NCI-H2171 treated with DMSO at 0.1 percent for 48 hours (cell line): Measurements from ENCODE around the gene CITED4.

Source experiments
- DNase-seq: peaks from one replicate; lab custom pipeline; 2025; lab: John Stamatoyannopoulos, UW

CITED4 gene

DNA sequence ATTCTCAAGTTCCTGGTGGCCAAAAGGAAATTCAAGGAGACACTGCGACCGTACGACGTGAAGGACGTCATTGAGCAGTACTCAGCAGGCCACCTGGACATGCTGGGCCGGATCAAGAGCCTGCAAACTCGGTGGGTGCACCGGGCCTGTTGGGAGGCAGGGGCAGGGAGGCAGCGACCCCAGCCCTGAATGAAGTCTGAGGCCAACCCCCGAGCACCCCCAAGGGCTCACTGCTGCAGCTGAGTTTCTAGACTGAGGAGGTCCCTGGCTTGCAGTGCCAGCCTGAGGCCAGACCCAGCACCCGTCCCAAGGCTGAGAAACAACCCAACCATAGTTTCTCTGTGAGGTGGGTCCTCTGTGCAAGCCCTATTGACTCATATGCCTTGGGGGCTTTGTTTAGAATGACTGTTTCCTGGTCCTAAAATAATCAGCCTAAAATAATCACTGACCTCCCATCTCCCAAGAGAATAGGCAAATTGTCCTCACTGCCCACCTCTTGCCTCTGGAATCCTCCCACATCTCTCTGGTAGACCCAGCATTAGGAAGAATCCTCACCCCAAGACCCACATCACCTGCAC, 27.1 kb downstream of the CITED4 start:
- DNase-seq, result no peak

DNA sequence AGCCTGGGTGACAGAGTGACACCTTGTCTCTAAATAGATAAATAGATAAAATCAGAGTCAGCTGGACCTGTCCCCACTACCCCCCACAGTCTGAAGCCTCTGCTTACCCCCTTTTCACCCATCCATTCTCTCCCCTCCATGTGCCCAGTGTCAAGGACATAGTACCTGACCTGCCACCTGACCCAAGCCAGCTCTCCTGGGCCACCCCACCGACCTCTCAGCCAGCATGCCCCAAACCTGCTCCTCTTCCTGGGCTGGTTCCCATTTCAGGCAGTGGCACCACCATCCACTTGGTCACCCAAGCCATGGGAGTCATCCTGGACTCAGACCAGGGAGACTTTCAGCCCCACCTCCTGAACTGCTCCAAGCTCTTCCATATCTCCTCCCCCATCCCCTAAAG, 28.2 kb downstream of the CITED4 start:
- DNase-seq, result no peak

DNA sequence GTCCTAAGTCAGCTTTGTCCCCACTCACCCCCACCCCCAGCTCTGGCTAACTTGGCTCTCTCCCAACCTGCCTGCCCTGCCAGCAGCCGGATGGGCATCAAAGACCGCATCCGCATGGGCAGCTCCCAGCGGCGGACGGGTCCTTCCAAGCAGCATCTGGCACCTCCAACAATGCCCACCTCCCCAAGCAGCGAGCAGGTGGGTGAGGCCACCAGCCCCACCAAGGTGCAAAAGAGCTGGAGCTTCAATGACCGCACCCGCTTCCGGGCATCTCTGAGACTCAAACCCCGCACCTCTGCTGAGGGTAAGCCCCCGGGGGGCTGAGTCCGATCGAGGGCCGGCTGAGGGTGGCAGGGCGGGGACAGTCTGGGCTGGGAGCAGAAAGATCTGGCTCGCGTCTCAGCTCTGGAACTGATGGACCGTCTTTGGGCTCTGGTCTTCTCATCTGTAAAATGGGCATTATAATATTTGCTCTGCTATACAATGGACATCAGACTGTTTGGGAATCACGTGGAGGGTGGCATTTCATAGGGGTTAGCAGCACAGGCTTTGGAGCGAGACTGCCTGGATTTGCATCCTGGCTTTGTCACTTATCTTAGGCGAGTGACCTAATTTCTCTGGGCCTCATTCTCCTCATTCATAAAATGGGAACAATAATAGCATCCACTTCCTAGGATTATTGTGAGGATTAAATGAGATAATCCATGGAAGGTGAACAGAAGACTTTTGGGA, 31.0 kb downstream of the CITED4 start:
- DNase-seq, result no peak

DNA sequence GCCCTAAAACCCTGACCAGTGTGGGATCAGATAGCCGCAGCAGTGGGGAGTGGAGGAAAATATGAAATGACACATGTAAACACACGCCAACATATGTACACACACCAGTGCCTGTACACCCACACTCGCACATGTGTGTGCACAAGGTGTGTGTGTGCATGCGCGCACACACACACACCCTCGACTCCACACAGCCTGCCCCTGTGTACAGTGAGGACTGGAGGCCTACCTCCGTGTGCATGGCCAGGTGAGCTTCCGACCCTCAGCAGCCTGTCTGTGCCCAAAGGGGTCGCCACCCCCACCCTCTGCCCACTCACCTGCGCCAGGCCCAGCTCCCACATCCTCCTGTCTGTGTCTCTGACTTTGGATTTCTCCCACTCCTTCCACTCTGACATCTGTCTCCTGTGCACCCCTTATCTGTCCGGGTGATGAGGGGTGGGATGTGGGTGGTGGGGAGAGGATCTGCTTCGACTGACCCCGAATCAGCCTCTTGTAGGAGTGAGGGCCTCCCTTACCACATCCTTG, 31.7 kb downstream of the CITED4 start:
- DNase-seq, result no peak

DNA sequence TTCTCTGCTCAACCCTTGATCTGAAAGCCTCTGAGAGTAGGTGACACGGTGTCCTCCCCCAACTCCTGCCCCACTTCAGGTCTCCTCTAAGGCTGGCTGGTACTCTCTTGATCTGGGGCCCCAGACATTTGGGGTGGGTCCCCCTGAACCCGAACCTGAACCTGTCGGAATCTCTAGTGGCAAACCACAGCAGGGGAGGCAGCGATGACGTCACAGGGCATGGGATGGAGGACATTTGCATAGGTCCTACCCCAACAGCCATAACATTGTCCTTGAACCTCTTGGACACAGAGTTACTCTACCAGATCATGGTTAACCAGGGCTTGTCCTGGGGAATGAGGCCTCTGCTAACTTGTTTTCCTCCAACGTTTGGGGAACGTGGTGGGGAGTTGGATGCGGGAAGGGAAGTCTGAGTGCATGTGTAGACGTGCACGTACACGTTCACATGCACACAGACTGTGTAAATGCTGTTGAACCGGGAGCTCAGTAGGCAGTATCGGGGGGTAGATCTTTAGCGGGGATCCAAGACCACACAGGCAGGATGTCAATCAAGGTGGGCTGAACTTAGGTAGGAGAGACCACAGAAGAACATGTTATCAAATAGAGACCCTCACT, 32.4 kb downstream of the CITED4 start:
- DNase-seq, result no peak

DNA sequence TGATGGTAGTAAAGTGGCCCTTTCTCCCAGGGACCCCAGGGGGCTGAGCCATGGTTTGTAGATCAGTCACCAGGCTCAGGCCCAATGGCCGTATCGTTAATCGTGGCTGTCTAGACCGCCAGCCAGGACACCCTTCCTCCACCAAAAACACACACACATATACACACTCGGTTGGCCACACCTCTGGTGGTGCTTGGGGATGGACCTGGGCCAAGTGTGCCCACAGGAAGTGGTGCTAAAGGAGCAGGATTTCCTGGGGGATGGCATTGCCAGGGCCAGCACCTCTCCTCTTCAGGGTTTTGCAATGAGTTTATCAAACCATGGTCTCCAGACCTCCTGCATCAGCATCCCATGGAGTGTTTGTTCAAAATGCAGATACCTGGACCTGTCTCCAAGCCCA, 36.2 kb downstream of the CITED4 start:
- no peak for DNase-seq

DNA sequence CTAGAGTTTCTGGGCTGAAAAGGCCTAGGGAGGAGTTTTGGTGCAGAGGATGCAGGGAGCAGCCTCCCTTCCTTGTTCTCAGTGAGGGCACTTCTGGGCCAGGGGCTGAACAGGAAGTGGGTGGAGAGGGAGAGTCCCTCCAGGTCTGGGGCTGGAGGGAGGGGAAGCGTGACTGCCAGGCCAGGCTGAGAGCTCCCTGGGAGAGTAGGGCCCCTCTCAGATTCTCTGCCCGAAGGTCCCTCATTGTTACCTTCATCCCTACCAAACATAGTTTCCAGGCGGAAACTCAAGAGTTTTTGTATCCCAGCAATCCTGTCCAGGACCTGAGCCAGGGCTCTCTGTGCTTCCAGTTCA, 36.8 kb downstream of the CITED4 start:
- no peak for DNase-seq

DNA sequence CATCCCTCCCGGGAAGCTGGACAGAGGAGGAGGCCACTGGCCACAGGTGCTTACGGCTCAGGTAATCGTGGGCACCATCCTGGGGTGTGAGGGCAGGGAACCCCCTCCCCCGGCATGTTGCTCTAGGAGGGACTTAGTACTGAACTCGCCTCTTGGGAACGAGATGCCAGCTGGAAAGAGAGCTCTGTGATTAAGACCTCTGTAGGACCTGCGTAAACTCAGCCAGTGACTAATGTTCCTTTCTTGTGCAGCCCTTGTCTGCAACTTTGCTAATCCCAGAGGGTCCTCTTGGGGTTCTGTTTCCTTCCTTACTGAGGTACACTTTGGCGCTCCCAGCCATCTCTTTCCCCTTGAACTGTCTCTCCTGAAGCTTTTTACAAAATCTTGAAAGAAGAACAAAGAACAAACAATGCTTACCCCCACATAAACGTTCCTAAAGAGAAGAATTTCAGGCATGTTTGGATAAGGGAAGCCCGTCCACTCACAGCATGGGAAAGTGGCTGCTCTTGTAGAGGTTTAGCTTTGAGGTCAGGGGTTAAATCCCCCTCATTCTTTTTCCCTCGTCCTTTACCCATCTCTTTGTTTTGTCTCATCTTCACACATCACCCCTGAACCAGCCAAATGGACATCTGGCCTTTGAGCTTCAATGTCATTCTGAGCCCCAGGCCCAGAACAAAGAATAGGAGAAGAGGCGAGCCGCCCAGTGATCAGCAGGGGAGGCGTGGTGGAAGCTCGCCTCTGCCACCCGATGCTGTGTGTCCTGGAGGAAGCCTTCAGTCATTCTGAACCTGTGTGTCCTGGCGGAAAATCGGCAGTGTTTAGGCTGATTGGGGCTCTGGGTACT, 37.4 kb downstream of the CITED4 start:
- no peak for DNase-seq

DNA sequence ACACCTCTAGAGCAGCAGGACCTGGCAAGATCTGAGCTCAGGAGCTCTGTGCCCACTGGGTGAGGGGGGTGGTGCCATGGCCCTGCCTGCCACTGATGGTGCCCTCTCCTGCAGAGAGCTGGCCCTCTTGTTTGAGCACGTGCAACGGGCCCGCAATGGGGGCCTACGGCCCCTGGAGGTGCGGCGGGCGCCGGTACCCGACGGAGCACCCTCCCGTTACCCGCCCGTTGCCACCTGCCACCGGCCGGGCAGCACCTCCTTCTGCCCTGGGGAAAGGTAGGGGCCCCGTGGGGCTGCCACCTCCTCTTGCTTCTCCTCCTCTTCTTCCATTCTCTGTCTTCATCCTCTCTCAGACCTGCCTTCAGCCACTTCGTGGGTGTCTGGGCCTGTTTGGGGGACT, 38.2 kb downstream of the CITED4 start:
- DNase-seq, result no peak

DNA sequence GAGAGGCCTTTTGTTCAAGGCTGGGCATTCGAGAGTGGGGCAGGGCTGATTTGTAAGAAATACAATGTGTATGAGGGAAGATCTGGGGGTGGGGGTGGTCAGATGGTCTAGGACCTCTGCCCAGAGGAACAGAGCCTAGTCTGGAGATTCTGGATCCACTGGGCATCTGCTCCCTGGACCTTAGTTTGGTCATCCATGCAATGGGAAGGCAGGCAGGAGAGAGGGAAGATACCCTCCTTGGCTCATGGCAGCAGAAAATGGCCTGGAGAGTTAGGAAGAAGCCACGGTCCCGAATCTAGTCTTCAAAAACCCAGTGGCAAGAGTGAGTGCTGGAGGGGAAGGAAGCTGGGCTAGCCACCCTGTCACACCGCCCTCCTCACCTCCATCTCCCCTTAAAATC, 38.8 kb downstream of the CITED4 start:
- DNase-seq, result no peak

DNA sequence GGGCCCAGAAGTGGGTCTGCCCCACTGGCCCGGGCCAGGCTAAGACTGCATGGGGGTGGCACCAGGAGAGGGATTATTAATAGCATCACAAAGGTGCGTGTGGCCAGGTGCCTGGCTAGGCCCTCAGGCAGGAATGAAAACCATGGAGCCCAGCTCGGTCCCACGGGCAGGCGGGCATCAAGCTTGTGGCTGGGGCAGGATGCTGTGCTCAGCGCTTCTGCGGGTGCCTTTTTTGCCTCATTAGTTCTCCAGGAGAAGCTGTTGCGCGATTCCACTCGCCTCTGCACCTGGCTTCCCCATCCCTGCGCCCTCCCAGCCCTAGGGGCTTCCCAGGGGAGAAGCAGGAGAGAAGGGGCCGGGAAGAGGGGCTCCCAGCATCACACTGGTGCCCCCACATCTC, 39.3 kb downstream of the CITED4 start:
- DNase-seq, result no peak

DNA sequence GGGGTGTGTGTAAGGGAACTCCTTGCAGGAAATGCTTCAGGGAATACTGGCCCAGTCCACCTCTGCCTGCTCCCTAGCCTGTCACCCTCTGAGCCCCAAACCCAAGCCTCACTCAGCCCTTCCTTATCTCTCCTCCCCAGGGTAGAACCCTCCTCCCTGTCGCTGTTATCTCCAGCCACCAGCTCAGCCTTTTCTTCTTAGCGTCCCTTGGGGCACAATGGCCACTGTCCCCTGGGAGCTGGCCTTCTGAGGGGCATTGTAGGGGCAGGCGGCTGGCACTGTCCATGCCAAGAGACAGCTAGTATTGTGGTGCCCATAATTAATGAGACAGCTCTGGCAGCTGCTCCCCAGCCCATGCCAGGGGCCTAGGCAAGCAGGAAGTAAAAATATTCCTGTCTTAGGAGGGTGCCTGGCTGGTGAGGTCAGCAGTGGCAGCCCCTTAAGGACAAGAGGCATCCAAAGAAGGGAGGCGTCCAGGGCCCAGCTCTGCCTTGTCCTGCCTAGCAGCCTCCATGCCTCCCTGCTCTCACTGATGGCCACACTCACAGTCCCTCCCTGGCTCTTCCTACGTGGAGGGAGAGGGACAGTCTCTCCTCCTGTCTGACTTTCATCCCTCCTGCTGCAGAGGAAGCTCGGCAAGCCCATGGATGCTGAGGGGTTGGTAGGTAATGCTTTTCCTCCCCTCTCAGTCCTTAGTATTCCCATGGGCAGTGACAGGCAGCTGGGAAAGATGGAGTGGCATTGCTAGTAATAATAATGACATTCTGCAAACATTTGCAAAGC, 41.1 kb downstream of the CITED4 start:
- no peak for DNase-seq

DNA sequence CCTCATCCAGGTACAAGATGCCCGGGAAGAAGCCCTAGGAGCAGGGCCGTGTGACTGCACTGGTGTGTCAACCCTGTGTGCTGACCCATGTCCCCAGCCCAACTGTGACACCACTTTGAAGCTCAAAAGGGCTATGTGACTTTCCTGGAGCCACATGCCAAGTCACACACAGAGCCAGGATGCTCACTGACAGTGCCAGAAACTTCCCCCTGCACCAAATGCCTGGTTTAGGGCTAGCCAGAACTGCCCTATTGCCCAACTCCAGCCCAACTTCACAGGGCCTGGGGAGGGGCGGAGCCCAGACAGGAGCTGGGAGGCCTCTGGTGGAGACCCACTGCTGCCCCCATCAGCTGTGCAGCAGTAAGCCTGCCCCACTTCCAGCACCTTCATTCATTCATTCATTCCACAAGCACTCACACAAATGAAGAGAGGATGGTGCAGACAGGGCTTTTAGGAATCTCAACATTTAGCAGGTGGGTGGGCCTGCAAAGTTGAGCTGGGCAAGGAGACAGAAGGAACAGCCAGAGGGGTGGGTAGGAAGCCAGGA, 41.8 kb downstream of the CITED4 start:
- no peak for DNase-seq

DNA sequence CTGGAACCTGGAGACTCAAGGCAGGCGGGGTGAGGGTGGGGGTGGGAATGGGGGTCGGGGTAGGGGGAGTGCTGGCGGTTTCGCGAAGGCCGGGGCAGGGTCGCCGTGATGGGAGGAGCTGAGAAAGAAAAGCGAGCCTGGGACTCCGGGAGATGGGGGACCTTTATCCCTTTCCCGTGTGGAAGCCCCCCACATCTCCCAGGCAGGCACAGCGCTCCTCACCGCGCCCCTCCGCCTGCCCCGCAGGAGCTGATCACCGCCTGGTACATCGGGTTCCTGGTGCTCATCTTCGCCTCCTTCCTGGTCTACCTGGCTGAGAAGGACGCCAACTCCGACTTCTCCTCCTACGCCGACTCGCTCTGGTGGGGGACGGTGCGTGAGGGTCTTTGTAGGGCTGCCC, 43.1 kb downstream of the CITED4 start:
- no peak for DNase-seq

DNA sequence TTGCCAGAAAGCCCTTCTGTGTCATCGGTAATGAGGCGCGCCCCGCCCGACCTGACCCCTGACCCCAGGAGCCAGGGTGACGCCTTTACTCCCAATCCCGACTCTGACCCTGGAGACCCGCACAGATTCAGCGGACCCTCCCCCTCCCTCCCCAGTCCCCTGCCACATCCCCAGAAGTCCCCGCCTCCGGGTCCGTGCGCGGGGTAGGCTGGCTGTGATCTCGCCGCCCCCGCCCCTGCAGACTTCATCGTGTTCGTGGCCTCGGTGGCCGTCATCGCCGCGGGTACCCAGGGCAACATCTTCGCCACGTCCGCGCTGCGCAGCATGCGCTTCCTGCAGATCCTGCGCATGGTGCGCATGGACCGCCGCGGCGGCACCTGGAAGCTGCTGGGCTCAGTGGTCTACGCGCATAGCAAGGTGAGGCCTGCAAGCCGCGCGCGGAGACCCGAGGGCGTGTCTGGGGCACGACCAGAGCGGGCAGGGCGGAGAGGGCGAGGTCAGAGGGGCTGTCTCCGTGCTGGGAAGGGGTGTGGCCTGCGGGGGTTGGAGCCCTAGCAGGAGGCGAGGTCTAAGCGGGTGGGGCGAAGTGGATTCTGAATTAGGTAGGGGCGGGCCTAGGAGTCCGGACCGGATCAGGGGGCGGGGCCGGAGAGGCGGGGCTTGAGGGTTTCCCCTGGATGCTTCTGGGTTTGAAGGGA, 43.8 kb downstream of the CITED4 start:
- no peak for DNase-seq

DNA sequence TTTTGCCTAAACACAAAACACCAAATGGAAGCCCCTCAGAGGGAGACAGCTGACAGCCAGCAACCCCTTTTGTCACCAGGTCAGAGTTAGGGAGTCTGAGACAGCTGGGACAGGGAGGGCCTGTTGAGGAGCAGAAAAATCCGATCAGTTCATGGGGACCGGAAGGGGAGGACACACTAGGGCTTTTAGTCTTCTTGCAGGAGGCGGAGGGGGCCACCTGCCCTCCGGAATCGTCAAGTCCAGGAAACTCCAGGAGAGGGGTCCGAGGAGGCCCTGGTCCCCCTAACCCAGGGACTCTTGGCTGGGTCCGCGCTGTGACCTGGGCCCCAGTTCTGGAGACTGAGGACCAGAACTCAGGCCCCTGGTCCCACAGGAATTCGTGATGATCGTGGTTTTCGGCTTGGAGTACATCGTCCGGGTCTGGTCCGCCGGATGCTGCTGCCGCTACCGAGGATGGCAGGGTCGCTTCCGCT, 44.3 kb downstream of the CITED4 start:
- DNase-seq, result no peak

DNA sequence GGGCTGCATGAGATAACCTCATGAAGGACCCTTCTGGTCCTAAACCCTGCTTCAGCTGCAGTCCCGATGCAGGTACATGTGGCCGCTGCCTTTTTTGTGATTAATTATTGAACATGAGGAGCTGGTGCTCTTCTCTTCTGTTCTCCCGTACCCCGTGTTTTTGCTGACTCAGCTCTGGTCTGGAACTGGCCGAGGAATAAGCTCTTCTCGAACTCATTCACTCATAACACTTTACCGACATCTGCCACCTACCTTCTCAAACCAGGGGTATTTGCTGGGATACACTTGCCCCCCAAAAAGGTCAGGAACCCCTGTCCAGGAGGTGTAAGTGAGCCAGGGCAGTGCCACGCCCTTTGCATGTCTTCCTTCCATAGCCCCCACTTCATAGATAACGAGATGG, 46.7 kb downstream of the CITED4 start:
- no peak for DNase-seq
